ENCODE measurements around the gene PBX3.

GRCh38 chr9:125822160-125822559 is 75.0 kb downstream of the PBX3 start:
- TF ChIP-seq CTCF (IDR thresholded peaks at IDR 0.05) (no peak), POLR2A (IDR thresholded peaks at IDR 0.05) (no peak)
